IMR-90 (cell line): ENCODE data around the gene RAB38. TPM values are rescaled to one million over a fixed set of nuclear protein-coding genes. Genes with fewer than 3 reads are reported as not detected.

Experiments
- ATAC-seq: fragments of 200-7000 bp; cut with Tn5 transposase; 2 replicates; pipeline ENCODE4 v1.9.1; 2020; ENCODE audit warnings: low read depth, mild to moderate bottlenecking, moderate library complexity
- BruUV-seq: library from RNA; stranded (reverse); fragments of 400-500 nt; replicated peaks from 2 replicates; lab custom pipeline; 2021; lab: Mats Ljungman, UMichigan
- CTCF ChIA-PET: fragments of 300-600 bp; formaldehyde crosslinking; extraction: SDS; loops from one replicate; lab custom pipeline; 2021; ENCODE audit warnings: antibody characterized with exemption; lab: Yijun Ruan, JAX
- POLR2A ChIA-PET: fragments of 300-600 bp; sonication (Branson Sonifier 250); formaldehyde crosslinking; loops from one replicate; lab custom pipeline; 2022; ENCODE audit warnings: antibody characterized with exemption; ENCODE audit not compliant: unreplicated experiment; lab: Charles Lee
- DNase-seq: peaks from one replicate; pipeline ENCODE4 v3.0.0; 2013
- H2AFZ ChIP-seq: replicated peaks from 2 replicates; pipeline ENCODE3; 2013; ENCODE audit warnings: low read length, mild to moderate bottlenecking; ENCODE audit not compliant: poor library complexity
- H2AK5ac ChIP-seq: 2 replicates; pipeline ENCODE4 v1.6.1; 2013; ENCODE audit warnings: low read depth, low read length, inconsistent platforms
- H2AK9ac ChIP-seq: replicated peaks from 2 replicates; pipeline ENCODE3; 2013; ENCODE audit warnings: mild to moderate bottlenecking, low read depth, low read length, moderate library complexity; ENCODE audit not compliant: poor library complexity
- H2BK120ac ChIP-seq: 2 replicates; pipeline ENCODE4 v1.6.1; 2013; ENCODE audit warnings: low read depth, low read length, inconsistent platforms
- H2BK15ac ChIP-seq: 3 replicates; pipeline ENCODE4 v1.6.1; 2013; ENCODE audit warnings: low read depth, low read length, inconsistent platforms
- H2BK20ac ChIP-seq: 2 replicates; pipeline ENCODE4 v1.6.1; 2013; ENCODE audit warnings: low read depth, mild to moderate bottlenecking, inconsistent platforms, low read length, moderate library complexity
- H2BK5ac ChIP-seq: 2 replicates; pipeline ENCODE4 v1.6.1; 2013; ENCODE audit warnings: mild to moderate bottlenecking, low read depth, low read length, inconsistent platforms; ENCODE audit not compliant: poor library complexity, severe bottlenecking
- H3K14ac ChIP-seq: replicated peaks from 2 replicates; pipeline ENCODE4 v1.6.1; 2013; ENCODE audit warnings: low read depth, low read length, inconsistent platforms
- H3K18ac ChIP-seq: 2 replicates; pipeline ENCODE4 v1.6.1; 2013; ENCODE audit warnings: low read depth, low read length, control low read depth
- H3K23ac ChIP-seq: 2 replicates; pipeline ENCODE4 v1.6.1; 2013; ENCODE audit warnings: low read depth, low read length, inconsistent platforms
- H3K27ac ChIP-seq: 2 replicates; pipeline ENCODE4 v1.5.1; 2013; ENCODE audit warnings: mild to moderate bottlenecking, control low read depth, low read length; ENCODE audit not compliant: insufficient read depth
- H3K27me3 ChIP-seq: 2 replicates; pipeline ENCODE4 v1.6.1; 2013; ENCODE audit warnings: low read length; ENCODE audit not compliant: control insufficient read depth, insufficient read depth
- H3K36me3 ChIP-seq: 2 replicates; pipeline ENCODE4 v1.6.1; 2013; ENCODE audit warnings: low read length, mixed read lengths; ENCODE audit not compliant: control insufficient read depth, insufficient read depth
- H3K4ac ChIP-seq: 2 replicates; pipeline ENCODE4 v1.6.1; 2013; ENCODE audit warnings: low read depth, low read length, inconsistent platforms
- H3K4me1 ChIP-seq: 2 replicates; pipeline ENCODE4 v1.6.1; 2013; ENCODE audit warnings: low read length, mixed read lengths; ENCODE audit not compliant: control insufficient read depth, insufficient read depth
- H3K4me2 ChIP-seq: 2 replicates; pipeline ENCODE4 v1.6.1; 2013; ENCODE audit warnings: low read depth, mild to moderate bottlenecking, control low read depth, low read length, moderate library complexity
- H3K4me3 ChIP-seq: 2 replicates; pipeline ENCODE4 v1.5.1; 2013; ENCODE audit warnings: low read depth, mild to moderate bottlenecking, control low read depth, low read length, moderate library complexity; ENCODE audit not compliant: insufficient read depth
- H3K56ac ChIP-seq: 2 replicates; pipeline ENCODE4 v1.6.1; 2013; ENCODE audit warnings: low read length, inconsistent platforms; ENCODE audit not compliant: insufficient read depth; ENCODE audit errors: extremely low read depth
- H3K79me1 ChIP-seq, 2 experiments: 2 replicates each; pipeline ENCODE4 v1.6.1; 2013; ENCODE audit warnings: low read length in 2 of 2, inconsistent platforms in 1 of 2, low read depth in 1 of 2
- H3K9ac ChIP-seq: 2 replicates; pipeline ENCODE4 v1.6.1; 2013; ENCODE audit warnings: low read depth, low read length, control low read depth
- H3K9me1 ChIP-seq: 2 replicates; pipeline ENCODE4 v1.6.1; 2013; ENCODE audit warnings: low read length, inconsistent platforms; ENCODE audit not compliant: insufficient read depth
- H3K9me3 ChIP-seq: 2 replicates; pipeline ENCODE4 v1.6.1; 2013; ENCODE audit warnings: low read length; ENCODE audit not compliant: control insufficient read depth, insufficient read depth
- H4K20me1 ChIP-seq: 2 replicates; pipeline ENCODE4 v1.6.1; 2013; ENCODE audit warnings: low read length, inconsistent platforms; ENCODE audit not compliant: insufficient read depth
- H4K5ac ChIP-seq: 2 replicates; pipeline ENCODE4 v1.6.1; 2013; ENCODE audit warnings: mild to moderate bottlenecking, low read depth, low read length, control low read depth
- H4K8ac ChIP-seq, 2 experiments: 2 replicates each; pipeline ENCODE4 v1.6.1; 2013; ENCODE audit warnings: low read depth in 2 of 2, low read length in 2 of 2, control low read depth in 1 of 2, inconsistent platforms in 1 of 2
- H4K91ac ChIP-seq: 2 replicates; pipeline ENCODE4 v1.6.1; 2013; ENCODE audit warnings: low read depth, low read length, inconsistent platforms; ENCODE audit not compliant: insufficient read depth
- BHLHE40 ChIP-seq: fragments of 150-350 bp; IDR thresholded peaks from 2 replicates; pipeline ENCODE4 v1.6.1; 2016; ENCODE audit warnings: mild to moderate bottlenecking, low read depth, low read length
- CEBPB ChIP-seq: IDR thresholded peaks from 2 replicates; pipeline ENCODE4 v1.6.1; 2012; ENCODE audit warnings: low read depth, low read length, improper control_type of control experiment
- CHD1 ChIP-seq: IDR thresholded peaks from 2 replicates; pipeline ENCODE4 v1.6.1; 2012; ENCODE audit warnings: low read depth, low read length, improper control_type of control experiment
- FOS ChIP-seq: fragments of 150-350 bp; IDR thresholded peaks from 2 replicates; pipeline ENCODE4 v1.6.1; 2016; ENCODE audit warnings: low read depth, low read length
- MAZ ChIP-seq: IDR thresholded peaks from 2 replicates; pipeline ENCODE4 v1.6.1; 2012; ENCODE audit warnings: low read depth, mild to moderate bottlenecking, low read length, improper control_type of control experiment, moderate library complexity, borderline replicate concordance
- MXI1 ChIP-seq: IDR thresholded peaks from 2 replicates; pipeline ENCODE4 v1.6.1; 2012; ENCODE audit warnings: low read depth, mild to moderate bottlenecking, low read length, moderate library complexity, borderline replicate concordance
- POLR2A ChIP-seq: IDR thresholded peaks from 2 replicates; pipeline ENCODE4 v1.6.1; 2012; ENCODE audit warnings: mild to moderate bottlenecking, low read depth, low read length
- RCOR1 ChIP-seq: IDR thresholded peaks from 2 replicates; pipeline ENCODE4 v1.6.1; 2012; ENCODE audit warnings: mild to moderate bottlenecking, low read length, improper control_type of control experiment; ENCODE audit not compliant: insufficient replicate concordance
- RFX5 ChIP-seq: IDR thresholded peaks from 2 replicates; pipeline ENCODE4 v1.8.0; 2012; ENCODE audit warnings: low read depth, mild to moderate bottlenecking, low read length, moderate library complexity
- WGBS, 2 experiments: methylation state at CpG; one replicate each; pipeline versions ENCODE4 v1.1.5 to v1.1.7; 2013; ENCODE audit warnings: missing lambda C conversion rate in 2 of 2; ENCODE audit not compliant: insufficient read length in 1 of 2; ENCODE audit errors: extremely low coverage in 2 of 2; 5-methylcytosine and 5-hydroxymethylcytosine counted together
- dilution Hi-C: fragments of 300-500 bp; cut with HindIII; formaldehyde crosslinking; loops from one replicate; pipeline ENCODE4 v1.14.3; 2018; ENCODE audit warnings: low sequenced_read_pairs; ENCODE audit not compliant: unreplicated experiment
- in situ Hi-C: fragments of 300-500 bp; cut with MboI; formaldehyde crosslinking; loops from 3 replicates; pipeline ENCODE4 v1.14.3; 2019; ENCODE audit warnings: low sequenced_read_pairs, inconsistent platforms, mixed read lengths
- intact Hi-C: fragments of 100-400 bp; cut with micrococcal nuclease; formaldehyde crosslinking; loops from 2 replicates; pipeline ENCODE4 v1.10.0; 2022
- polyA plus RNA-seq, 3 experiments: library from polyadenylated mRNA; depleted of rRNA; stranded (reverse); fragments of >200 nt; gene quantifications; 2 replicates each; pipeline ENCODE4 v1.2.3, GENCODE V29; 2012; ENCODE audit warnings: low replicate concordance in 1 of 3
- total RNA-seq: library from RNA; depleted of rRNA; stranded (reverse); fragments of >200 nt; gene quantifications from 2 replicates; pipeline ENCODE4 v1.2.3, GENCODE V29; 2012
- TF ChIP-seq, protein P1 (sequence below): fragments of 150-350 bp; IDR thresholded peaks from 2 replicates; pipeline ENCODE4 v1.6.1; 2017; ENCODE audit warnings: mild to moderate bottlenecking, antibody characterized with exemption, low read length, low read depth
- TF ChIP-seq, protein P2 (sequence below): fragments of 150-350 bp; IDR thresholded peaks from 2 replicates; pipeline ENCODE4 v1.6.1; 2016; ENCODE audit warnings: low read depth, mild to moderate bottlenecking, low read length, moderate library complexity, borderline replicate concordance
- TF ChIP-seq, protein P3 (sequence below): conservative IDR thresholded peaks from 2 replicates; pipeline ENCODE4 v1.5.1; 2012; ENCODE audit warnings: mild to moderate bottlenecking, low read depth, low read length, improper control_type of control experiment

The RAB38 gene
- total and polyA plus RNA-seq, 2 of the 4 experiments (the other 2 are of a cell fraction), result 5.0 to 6.5 TPM

DNA sequence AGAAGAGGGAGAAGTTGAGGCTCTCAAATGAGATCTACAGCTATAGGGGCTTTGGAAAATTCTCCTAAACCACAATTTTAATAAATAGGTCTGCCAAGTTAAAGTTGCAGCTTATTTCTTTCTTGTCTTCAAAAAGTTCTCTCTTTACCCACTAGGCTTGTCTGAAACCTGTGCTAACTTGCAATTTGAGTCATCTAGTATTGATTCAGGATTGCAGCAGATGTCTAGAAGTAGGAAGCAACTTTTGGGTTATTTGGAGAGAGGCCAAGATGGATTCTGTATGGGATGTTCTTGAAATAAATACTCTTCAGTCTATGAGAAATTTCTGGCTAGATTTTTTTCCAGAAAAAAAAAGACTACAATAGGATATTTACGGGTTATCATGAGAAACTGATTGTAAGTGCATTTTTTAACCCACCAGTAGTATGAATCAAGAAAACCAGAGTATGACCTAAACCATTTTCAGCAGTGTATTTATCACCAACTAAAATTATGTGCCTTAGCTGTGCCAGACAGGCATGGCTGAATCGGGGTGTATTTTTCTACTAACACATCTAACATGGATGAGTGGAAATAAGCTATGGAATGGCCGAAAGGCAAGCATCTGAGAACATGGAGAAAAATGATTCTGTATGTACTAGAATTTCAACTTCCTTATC is 4.9 kb upstream of the RAB38 start:
- H2AK5ac ChIP-seq, result no peak overlapping the region
- no peak for TF ChIP-seq POLR2A
- TF ChIP-seq CEBPB, result no peak
- TF ChIP-seq, protein P1, sequence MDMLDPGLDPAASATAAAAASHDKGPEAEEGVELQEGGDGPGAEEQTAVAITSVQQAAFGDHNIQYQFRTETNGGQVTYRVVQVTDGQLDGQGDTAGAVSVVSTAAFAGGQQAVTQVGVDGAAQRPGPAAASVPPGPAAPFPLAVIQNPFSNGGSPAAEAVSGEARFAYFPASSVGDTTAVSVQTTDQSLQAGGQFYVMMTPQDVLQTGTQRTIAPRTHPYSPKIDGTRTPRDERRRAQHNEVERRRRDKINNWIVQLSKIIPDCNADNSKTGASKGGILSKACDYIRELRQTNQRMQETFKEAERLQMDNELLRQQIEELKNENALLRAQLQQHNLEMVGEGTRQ, result no peak
- no peak for TF ChIP-seq RFX5
- TF ChIP-seq, protein P2, sequence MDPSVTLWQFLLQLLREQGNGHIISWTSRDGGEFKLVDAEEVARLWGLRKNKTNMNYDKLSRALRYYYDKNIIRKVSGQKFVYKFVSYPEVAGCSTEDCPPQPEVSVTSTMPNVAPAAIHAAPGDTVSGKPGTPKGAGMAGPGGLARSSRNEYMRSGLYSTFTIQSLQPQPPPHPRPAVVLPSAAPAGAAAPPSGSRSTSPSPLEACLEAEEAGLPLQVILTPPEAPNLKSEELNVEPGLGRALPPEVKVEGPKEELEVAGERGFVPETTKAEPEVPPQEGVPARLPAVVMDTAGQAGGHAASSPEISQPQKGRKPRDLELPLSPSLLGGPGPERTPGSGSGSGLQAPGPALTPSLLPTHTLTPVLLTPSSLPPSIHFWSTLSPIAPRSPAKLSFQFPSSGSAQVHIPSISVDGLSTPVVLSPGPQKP, result no peak
- TF ChIP-seq BHLHE40, result no peak
- TF ChIP-seq MXI1, result no peak
- TF ChIP-seq FOS, result no peak
- TF ChIP-seq, protein P3, sequence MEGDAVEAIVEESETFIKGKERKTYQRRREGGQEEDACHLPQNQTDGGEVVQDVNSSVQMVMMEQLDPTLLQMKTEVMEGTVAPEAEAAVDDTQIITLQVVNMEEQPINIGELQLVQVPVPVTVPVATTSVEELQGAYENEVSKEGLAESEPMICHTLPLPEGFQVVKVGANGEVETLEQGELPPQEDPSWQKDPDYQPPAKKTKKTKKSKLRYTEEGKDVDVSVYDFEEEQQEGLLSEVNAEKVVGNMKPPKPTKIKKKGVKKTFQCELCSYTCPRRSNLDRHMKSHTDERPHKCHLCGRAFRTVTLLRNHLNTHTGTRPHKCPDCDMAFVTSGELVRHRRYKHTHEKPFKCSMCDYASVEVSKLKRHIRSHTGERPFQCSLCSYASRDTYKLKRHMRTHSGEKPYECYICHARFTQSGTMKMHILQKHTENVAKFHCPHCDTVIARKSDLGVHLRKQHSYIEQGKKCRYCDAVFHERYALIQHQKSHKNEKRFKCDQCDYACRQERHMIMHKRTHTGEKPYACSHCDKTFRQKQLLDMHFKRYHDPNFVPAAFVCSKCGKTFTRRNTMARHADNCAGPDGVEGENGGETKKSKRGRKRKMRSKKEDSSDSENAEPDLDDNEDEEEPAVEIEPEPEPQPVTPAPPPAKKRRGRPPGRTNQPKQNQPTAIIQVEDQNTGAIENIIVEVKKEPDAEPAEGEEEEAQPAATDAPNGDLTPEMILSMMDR, result no peak
- TF ChIP-seq CHD1, result no peak
- TF ChIP-seq RCOR1, result no peak
- no peak for TF ChIP-seq MAZ
- ChIA-PET POLR2A (no interaction called here), CTCF (no interaction called here)
- no peak overlapping the region for H3K4ac ChIP-seq
- ATAC-seq (no peak), DNase-seq (peak; percentile 13)
- H3K56ac ChIP-seq, result no peak overlapping the region
- no peak overlapping the region for H4K91ac ChIP-seq
- dilution Hi-C loops, result no loop called here
- H2BK15ac ChIP-seq, result no peak overlapping the region
- H4K5ac ChIP-seq, result no peak overlapping the region
- H3K27ac ChIP-seq, result no peak overlapping the region
- no peak overlapping the region for H2AFZ ChIP-seq
- H4K20me1 ChIP-seq, result no peaks in the 10 kb centered on the region
- intact Hi-C loops, result loop anchor here (5.0 kb wide), 1 partner anchor 362 kb away; no protein-coding TSS in a partner anchor
- H3K9me3 ChIP-seq, result no peaks in the 10 kb centered on the region
- no peak overlapping the region for H2BK120ac ChIP-seq
- no peak overlapping the region for H3K23ac ChIP-seq
- no CpG with 5 or more reads among the region's 3 CpGs for WGBS, 2 experiments
- H3K14ac ChIP-seq, result no peak overlapping the region
- H2BK20ac ChIP-seq, result no peak overlapping the region
- H3K9ac ChIP-seq, result no peak overlapping the region
- no peaks in the 10 kb centered on the region; the same call in none of the 2 replicates for H3K27me3 ChIP-seq
- no peak overlapping the region for H3K4me2 ChIP-seq
- in situ Hi-C loops, result no loop called here
- BruUV-seq, result no TSS peak
- no peaks in the 10 kb centered on the region for H3K36me3 ChIP-seq
- no peak overlapping the region for H2BK5ac ChIP-seq
- H3K79me1 ChIP-seq, result no peaks in the 10 kb centered on the region
- 0 out of 2 replicates have a peak, but pooled peaks cover under 1% of the 10 kb centered on the region for H3K4me1 ChIP-seq
- H2AK9ac ChIP-seq, result no peak overlapping the region
- 0 out of 2 replicates have a peak, but pooled peaks cover 4% of the 10 kb centered on the region for H3K9me1 ChIP-seq
- no peak overlapping the region for H3K18ac ChIP-seq
- no peak overlapping the region for H3K4me3 ChIP-seq
- no peak overlapping the region for H4K8ac ChIP-seq
